K562 (cell line): ENCODE measurements around the gene MAST4. TPM values are rescaled to one million over a fixed set of nuclear protein-coding genes. Genes with fewer than 3 reads are reported as not detected.

Experiments used
- ATAC-seq: fragments of 200-7000 bp; cut with Tn5 transposase; 3 replicates; pipeline ENCODE4 v1.9.1; 2020; ENCODE audit warnings: moderate library complexity
- BruUV-seq: library from RNA; stranded (reverse); fragments of 400-500 nt; replicated peaks from 2 replicates; lab custom pipeline; 2021; lab: Mats Ljungman, UMichigan
- CTCF ChIA-PET: fragments of 300-600 bp; formaldehyde crosslinking; extraction: SDS; loops from one replicate; lab custom pipeline; 2021; ENCODE audit warnings: low intra/inter-chr PET ratio; lab: Yijun Ruan, JAX
- POLR2A ChIA-PET: fragments of 300-600, 350-650 bp; sonication (Branson Sonifier 250); formaldehyde crosslinking; extraction: SDS; loops from one replicate; lab custom pipeline; 2021; ENCODE audit warnings: antibody characterized with exemption, inconsistent platforms; lab: Yijun Ruan, JAX
- DNase-seq, 4 experiments: peaks; one replicate each; pipeline versions ENCODE4 v3.0.0 to v3.0.0-alpha.2; 2011 to 2018; ENCODE audit warnings: low spot score in 3 of 4, mixed read lengths in 3 of 4; ENCODE audit errors: extremely low read depth in 1 of 4
- FAIRE-seq: peaks from 2 replicates; lab custom pipeline; 2011; peaks lifted over from hg19 to GRCh38; lab: Jason Lieb, UNC
- H2AFZ ChIP-seq: 2 replicates; pipeline ENCODE4 v1.6.0; 2011; ENCODE audit warnings: low read depth, low read length, control low read depth, inconsistent platforms
- H3K27ac ChIP-seq: fragments of 200-600 bp; 3 replicates; pipeline ENCODE4 v1.8.0; 2011; ENCODE audit warnings: low read depth, mild to moderate bottlenecking, control low read depth, inconsistent platforms, low read length, moderate library complexity, mixed read lengths; ENCODE audit errors: extremely low read depth
- H3K27me3 ChIP-seq, 2 experiments: fragments of 300-600 bp in 1 of 2; 2 replicates in 1 of 2; 3 replicates in 1 of 2; pipeline versions ENCODE4 v1.6.0 to v1.8.0; 2011; ENCODE audit warnings: inconsistent platforms in 2 of 2, low read length in 2 of 2, mild to moderate bottlenecking in 1 of 2, mixed read lengths in 1 of 2, moderate library complexity in 1 of 2; ENCODE audit not compliant: control insufficient read depth in 2 of 2, insufficient read depth in 2 of 2
- H3K36me3 ChIP-seq: fragments of 300-600 bp; 3 replicates; pipeline ENCODE4 v1.8.0; 2011; ENCODE audit warnings: mild to moderate bottlenecking, low read length, inconsistent platforms; ENCODE audit not compliant: control insufficient read depth, insufficient read depth
- H3K4me1 ChIP-seq, 2 experiments: fragments of 200-600 bp in 1 of 2; replicated peaks in 1 of 2; 2 replicates in 1 of 2; 3 replicates in 1 of 2; pipeline versions ENCODE4 v1.5.1 to v1.8.0; 2011; ENCODE audit warnings: inconsistent platforms in 2 of 2, low read length in 2 of 2, mild to moderate bottlenecking in 1 of 2, mixed read lengths in 1 of 2, moderate library complexity in 1 of 2; ENCODE audit not compliant: control insufficient read depth in 2 of 2, insufficient read depth in 2 of 2
- H3K4me2 ChIP-seq: 2 replicates; pipeline ENCODE4 v1.6.1; 2011; ENCODE audit warnings: low read length, control low read depth, inconsistent platforms, mixed read lengths; ENCODE audit not compliant: insufficient read depth
- H3K4me3 ChIP-seq: fragments of 200-600 bp; sonication (generic), shearing (Covaris generic); 2 replicates; pipeline ENCODE4 v1.5.1; 2016; ENCODE audit warnings: control low read depth, inconsistent platforms
- H3K79me2 ChIP-seq: fragments of 200-600 bp; 3 replicates; pipeline ENCODE4 v1.8.0; 2011; ENCODE audit warnings: low read length, inconsistent platforms; ENCODE audit not compliant: control insufficient read depth, insufficient read depth
- H3K9ac ChIP-seq, 2 experiments: 2 replicates each; pipeline versions ENCODE4 v1.6.0 to v1.6.1; 2011; ENCODE audit warnings: low read depth in 2 of 2, low read length in 2 of 2, control low read depth in 1 of 2, inconsistent platforms in 1 of 2, mild to moderate bottlenecking in 1 of 2, mixed read lengths in 1 of 2; ENCODE audit not compliant: insufficient read depth in 1 of 2
- H3K9me1 ChIP-seq: one replicate; pipeline ENCODE4 v1.6.0; 2011; ENCODE audit warnings: inconsistent platforms, mild to moderate bottlenecking, low read length, moderate library complexity; ENCODE audit not compliant: control insufficient read depth, insufficient read depth
- H3K9me3 ChIP-seq: replicated peaks from 2 replicates; pipeline ENCODE4 v1.5.1; 2011; ENCODE audit warnings: low read depth, low read length, inconsistent platforms; ENCODE audit not compliant: control insufficient read depth, insufficient read depth
- H4K20me1 ChIP-seq: replicated peaks from 2 replicates; pipeline ENCODE4 v1.6.1; 2011; ENCODE audit warnings: low read length, inconsistent platforms, mixed read lengths; ENCODE audit not compliant: control insufficient read depth, insufficient read depth
- DIDO1 ChIP-seq: fragments of 450-650 bp; IDR thresholded peaks from 2 replicates; pipeline ENCODE4 v1.6.1; 2016; ENCODE audit warnings: low read depth, missing biosample characterization, missing genetic modification characterization
- EWSR1 ChIP-seq: fragments of 450-650 bp; IDR thresholded peaks from 2 replicates; pipeline ENCODE4 v1.6.1; 2018; ENCODE audit warnings: borderline replicate concordance, mild to moderate bottlenecking, low read depth, moderate library complexity; ENCODE audit not compliant: partially characterized antibody
- GTF2A2 ChIP-seq: IDR thresholded peaks from 2 replicates; pipeline ENCODE4 v1.6.1; 2016; ENCODE audit warnings: mild to moderate bottlenecking, missing genetic modification characterization, missing compliant biosample characterization
- MEIS2 ChIP-seq: fragments of 450-650 bp; IDR thresholded peaks from 2 replicates; pipeline ENCODE4 v1.6.1; 2014; ENCODE audit warnings: mild to moderate bottlenecking; ENCODE audit not compliant: partially characterized antibody
- MYBL2 ChIP-seq, 2 experiments: fragments of 450-650 bp in 1 of 2; sonication (generic) in 1 of 2; formaldehyde crosslinking in 1 of 2; IDR thresholded peaks; 2 replicates each; pipeline versions ENCODE4 v1.6.1 to v1.8.1; 2017 to 2022; ENCODE audit warnings: borderline replicate concordance in 1 of 2, inconsistent platforms in 1 of 2, low read depth in 1 of 2, mild to moderate bottlenecking in 1 of 2, missing genetic modification reagents in 1 of 2, moderate library complexity in 1 of 2
- RFX7 ChIP-seq: fragments of 250-450 bp; sonication (Bioruptor Pico); IDR thresholded peaks from 2 replicates; pipeline ENCODE4 v1.5.1; 2021; ENCODE audit warnings: mild to moderate bottlenecking
- ZBTB7A ChIP-seq: IDR thresholded peaks from 2 replicates; pipeline ENCODE4 v1.6.1; 2011; ENCODE audit warnings: low read depth, mild to moderate bottlenecking, low read length, moderate library complexity, borderline replicate concordance; ENCODE audit not compliant: control insufficient read depth
- ZNF347 ChIP-seq: fragments of 450-650 bp; formaldehyde crosslinking; IDR thresholded peaks from 2 replicates; pipeline ENCODE4 v1.4.0; 2020; ENCODE audit warnings: low read depth, mild to moderate bottlenecking, moderate library complexity
- ZNF507 ChIP-seq: conservative IDR thresholded peaks from 2 replicates; pipeline ENCODE4 v1.6.1; 2017; ENCODE audit warnings: missing genetic modification characterization, missing compliant biosample characterization
- WGBS: fragments of 100-300 bp; shearing (Covaris generic); methylation state at CpG from one replicate; pipeline ENCODE4 v1.1.6; 2016; ENCODE audit warnings: low coverage, mixed read lengths; ENCODE audit not compliant: insufficient coverage; ENCODE audit errors: missing lambda C conversion rate; 5-methylcytosine and 5-hydroxymethylcytosine counted together
- in situ Hi-C: fragments of 300-500 bp; cut with MboI; formaldehyde crosslinking; loops from 4 replicates; pipeline ENCODE4 v1.15.0; 2018; ENCODE audit warnings: inconsistent platforms, mixed read lengths
- intact Hi-C: fragments of 100-400 bp; cut with micrococcal nuclease; formaldehyde crosslinking; loops from 2 replicates; pipeline ENCODE4 v1.14.2; 2022
- polyA plus RNA-seq, 8 experiments: library from polyadenylated mRNA; depleted of rRNA in 4 of 8; stranded (reverse) in 5 of 8; unstranded in 3 of 8; fragments of >200 nt; fragmentation: Nextera tagmentation in 2 of 8; fragmentation: Illumina TruSeq in 1 of 8; extraction: Ambion mirVana in 2 of 8; extraction: Trizol in 1 of 8; gene quantifications; 2 replicates each; pipeline versions ENCODE4 v1.2.1 to v1.2.3, GENCODE V29; 2011 to 2014; ENCODE audit warnings: inconsistent platforms in 1 of 8, missing spikeins in 1 of 8
- total RNA-seq, 7 experiments: library from RNA; depleted of rRNA in 6 of 7; stranded (reverse); fragments of >200 nt in 6 of 7; fragmentation: Illumina TruSeq in 2 of 7; extraction: Trizol in 2 of 7; gene quantifications; 2 replicates each; pipeline versions ENCODE4 v1.2.1 to v1.2.3, GENCODE V29; 2011 to 2021; ENCODE audit warnings: low replicate concordance in 1 of 7
- TF ChIP-seq, protein P1 (sequence below): sonication (generic); formaldehyde crosslinking; IDR thresholded peaks from 2 replicates; pipeline ENCODE4 v1.8.1; 2023; ENCODE audit warnings: mild to moderate bottlenecking, missing genetic modification reagents
- TF ChIP-seq, protein P2 (sequence below): fragments of 150-350 bp; IDR thresholded peaks from 2 replicates; pipeline ENCODE4 v1.6.1; 2014; ENCODE audit warnings: low read depth, mild to moderate bottlenecking, low read length, borderline replicate concordance
- TF ChIP-seq, protein P3 (sequence below), 2 experiments: fragments of 200-800 bp in 1 of 2; sonication (Bioruptor generic) in 1 of 2; sonication (generic) in 1 of 2; formaldehyde crosslinking in 1 of 2; IDR thresholded peaks in 1 of 2; conservative IDR thresholded peaks in 1 of 2; 2 replicates each; pipeline versions ENCODE4 v1.5.0 to v1.6.1; 2016 to 2020; ENCODE audit warnings: missing compliant biosample characterization in 1 of 2, missing genetic modification characterization in 1 of 2, missing genetic modification reagents in 1 of 2

MAST4 gene
- total and polyA plus RNA-seq, 9 of the 15 experiments (the other 6 are each of a cell fraction or from before 2014, with no cell fraction given): 0.88 to 10.1 (median 5.2) TPM

DNA sequence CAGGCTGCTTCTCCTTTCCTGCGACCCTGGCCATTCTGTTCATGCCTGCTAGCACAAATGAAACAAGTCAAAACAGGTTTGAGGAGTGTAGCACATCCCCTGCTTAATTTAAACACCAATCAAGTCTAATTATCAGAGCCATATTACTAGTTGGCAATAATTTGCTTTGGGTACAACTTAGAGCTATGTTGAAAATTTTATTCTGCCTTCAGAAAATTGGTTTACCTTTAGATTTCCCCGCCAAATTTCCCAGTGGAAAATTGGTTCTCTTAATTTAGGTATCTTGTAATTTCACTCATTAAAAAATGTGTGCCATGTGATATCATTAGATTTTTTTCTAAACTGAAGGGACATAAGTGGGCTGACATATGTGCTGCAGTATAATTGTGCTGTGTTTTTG is 265.8 kb downstream of the MAST4 start:
- no peak overlapping the region for H3K4me3 ChIP-seq
- ChIA-PET POLR2A (no interaction called here), CTCF (no interaction called here)
- no peaks in the 10 kb centered on the region for H3K36me3 ChIP-seq
- H2AFZ ChIP-seq: no peak overlapping the region
- intact Hi-C loops (no loop called here), in situ Hi-C loops (no loop called here)
- TF ChIP-seq ZNF347 (CRISPR knock-in tag): no peak
- TF ChIP-seq, protein P1, sequence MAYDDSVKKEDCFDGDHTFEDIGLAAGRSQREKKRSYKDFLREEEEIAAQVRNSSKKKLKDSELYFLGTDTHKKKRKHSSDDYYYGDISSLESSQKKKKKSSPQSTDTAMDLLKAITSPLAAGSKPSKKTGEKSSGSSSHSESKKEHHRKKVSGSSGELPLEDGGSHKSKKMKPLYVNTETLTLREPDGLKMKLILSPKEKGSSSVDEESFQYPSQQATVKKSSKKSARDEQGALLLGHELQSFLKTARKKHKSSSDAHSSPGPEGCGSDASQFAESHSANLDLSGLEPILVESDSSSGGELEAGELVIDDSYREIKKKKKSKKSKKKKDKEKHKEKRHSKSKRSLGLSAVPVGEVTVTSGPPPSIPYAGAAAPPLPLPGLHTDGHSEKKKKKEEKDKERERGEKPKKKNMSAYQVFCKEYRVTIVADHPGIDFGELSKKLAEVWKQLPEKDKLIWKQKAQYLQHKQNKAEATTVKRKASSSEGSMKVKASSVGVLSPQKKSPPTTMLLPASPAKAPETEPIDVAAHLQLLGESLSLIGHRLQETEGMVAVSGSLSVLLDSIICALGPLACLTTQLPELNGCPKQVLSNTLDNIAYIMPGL (CRISPR knock-in tag): no peak
- TF ChIP-seq MYBL2 (IDR thresholded peaks at IDR 0.05; ENCODE audit: low read depth): no peak
- TF ChIP-seq MYBL2 (CRISPR knock-in tag; IDR thresholded peaks at IDR 0.05; ENCODE audit: borderline replicate concordance): no peak
- no peak for TF ChIP-seq ZBTB7A
- TF ChIP-seq MEIS2: no peak
- TF ChIP-seq RFX7 (CRISPR knock-in tag): no peak
- no peak for TF ChIP-seq DIDO1 (tag)
- no peak for TF ChIP-seq GTF2A2 (tag)
- TF ChIP-seq EWSR1: no peak
- TF ChIP-seq, protein P2, sequence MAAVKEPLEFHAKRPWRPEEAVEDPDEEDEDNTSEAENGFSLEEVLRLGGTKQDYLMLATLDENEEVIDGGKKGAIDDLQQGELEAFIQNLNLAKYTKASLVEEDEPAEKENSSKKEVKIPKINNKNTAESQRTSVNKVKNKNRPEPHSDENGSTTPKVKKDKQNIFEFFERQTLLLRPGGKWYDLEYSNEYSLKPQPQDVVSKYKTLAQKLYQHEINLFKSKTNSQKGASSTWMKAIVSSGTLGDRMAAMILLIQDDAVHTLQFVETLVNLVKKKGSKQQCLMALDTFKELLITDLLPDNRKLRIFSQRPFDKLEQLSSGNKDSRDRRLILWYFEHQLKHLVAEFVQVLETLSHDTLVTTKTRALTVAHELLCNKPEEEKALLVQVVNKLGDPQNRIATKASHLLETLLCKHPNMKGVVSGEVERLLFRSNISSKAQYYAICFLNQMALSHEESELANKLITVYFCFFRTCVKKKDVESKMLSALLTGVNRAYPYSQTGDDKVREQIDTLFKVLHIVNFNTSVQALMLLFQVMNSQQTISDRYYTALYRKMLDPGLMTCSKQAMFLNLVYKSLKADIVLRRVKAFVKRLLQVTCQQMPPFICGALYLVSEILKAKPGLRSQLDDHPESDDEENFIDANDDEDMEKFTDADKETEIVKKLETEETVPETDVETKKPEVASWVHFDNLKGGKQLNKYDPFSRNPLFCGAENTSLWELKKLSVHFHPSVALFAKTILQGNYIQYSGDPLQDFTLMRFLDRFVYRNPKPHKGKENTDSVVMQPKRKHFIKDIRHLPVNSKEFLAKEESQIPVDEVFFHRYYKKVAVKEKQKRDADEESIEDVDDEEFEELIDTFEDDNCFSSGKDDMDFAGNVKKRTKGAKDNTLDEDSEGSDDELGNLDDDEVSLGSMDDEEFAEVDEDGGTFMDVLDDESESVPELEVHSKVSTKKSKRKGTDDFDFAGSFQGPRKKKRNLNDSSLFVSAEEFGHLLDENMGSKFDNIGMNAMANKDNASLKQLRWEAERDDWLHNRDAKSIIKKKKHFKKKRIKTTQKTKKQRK: no peak
- no peak for TF ChIP-seq ZNF507 (tag)
- TF ChIP-seq, protein P3, sequence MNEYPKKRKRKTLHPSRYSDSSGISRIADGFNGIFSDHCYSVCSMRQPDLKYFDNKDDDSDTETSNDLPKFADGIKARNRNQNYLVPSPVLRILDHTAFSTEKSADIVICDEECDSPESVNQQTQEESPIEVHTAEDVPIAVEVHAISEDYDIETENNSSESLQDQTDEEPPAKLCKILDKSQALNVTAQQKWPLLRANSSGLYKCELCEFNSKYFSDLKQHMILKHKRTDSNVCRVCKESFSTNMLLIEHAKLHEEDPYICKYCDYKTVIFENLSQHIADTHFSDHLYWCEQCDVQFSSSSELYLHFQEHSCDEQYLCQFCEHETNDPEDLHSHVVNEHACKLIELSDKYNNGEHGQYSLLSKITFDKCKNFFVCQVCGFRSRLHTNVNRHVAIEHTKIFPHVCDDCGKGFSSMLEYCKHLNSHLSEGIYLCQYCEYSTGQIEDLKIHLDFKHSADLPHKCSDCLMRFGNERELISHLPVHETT (CRISPR knock-in tag; conservative IDR thresholded peaks at IDR 0.05 in 1 of 2, IDR thresholded peaks at IDR 0.05 in 1 of 2): no peak
- H3K27ac ChIP-seq: no peak overlapping the region
- H3K27me3 ChIP-seq: peaks cover 0 to 3% of the 10 kb centered on the region in 2 experiments; a peak in 1 of 5 replicates
- no peaks in the 10 kb centered on the region for H3K79me2 ChIP-seq
- H3K4me2 ChIP-seq: no peak overlapping the region
- no peak overlapping the region for H3K9ac ChIP-seq
- H4K20me1 ChIP-seq: no peaks in the 10 kb centered on the region
- ATAC-seq (no peak), DNase-seq (no peak), FAIRE-seq (no peak)
- no peaks in the 10 kb centered on the region for H3K9me1 ChIP-seq
- no peaks in the 10 kb centered on the region for H3K9me3 ChIP-seq
- WGBS: 0% methylated on average over 2 of the region's 2 CpGs
- no peaks in the 10 kb centered on the region for H3K4me1 ChIP-seq
- BruUV-seq: no TSS peak
